ENCODE data around the gene AATF. TPM values are rescaled to one million over a fixed set of nuclear protein-coding genes. Genes with fewer than 3 reads are reported as not detected.

AATF gene
- total and polyA plus RNA-seq, 9 of the 15 experiments (the other 6 are each of a cell fraction or from before 2014, with no cell fraction given), result 34.5 to 133 (median 90.1) TPM

DNA sequence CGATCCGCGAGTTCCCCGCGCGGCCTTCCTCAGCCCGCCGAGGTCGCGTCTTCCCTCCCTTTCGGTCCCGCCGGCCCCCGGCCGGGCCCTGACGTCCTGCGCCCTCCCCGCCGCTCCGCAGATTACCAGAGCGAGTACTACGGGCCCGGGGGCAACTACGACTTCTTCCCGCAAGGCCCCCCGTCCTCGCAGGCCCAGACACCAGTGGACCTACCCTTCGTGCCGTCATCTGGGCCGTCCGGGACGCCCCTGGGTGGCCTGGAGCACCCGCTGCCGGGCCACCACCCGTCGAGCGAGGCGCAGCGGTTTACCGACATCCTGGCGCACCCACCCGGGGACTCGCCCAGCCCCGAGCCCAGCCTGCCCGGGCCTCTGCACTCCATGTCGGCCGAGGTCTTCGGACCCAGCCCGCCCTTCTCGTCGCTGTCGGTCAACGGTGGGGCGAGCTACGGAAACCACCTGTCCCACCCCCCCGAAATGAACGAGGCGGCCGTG, 6.1 kb upstream of the AATF start:
- no peak overlapping the region for H2AFZ ChIP-seq (ENCODE audit: low read depth, low read length)
- POLR2A ChIA-PET, result no interaction called here

DNA sequence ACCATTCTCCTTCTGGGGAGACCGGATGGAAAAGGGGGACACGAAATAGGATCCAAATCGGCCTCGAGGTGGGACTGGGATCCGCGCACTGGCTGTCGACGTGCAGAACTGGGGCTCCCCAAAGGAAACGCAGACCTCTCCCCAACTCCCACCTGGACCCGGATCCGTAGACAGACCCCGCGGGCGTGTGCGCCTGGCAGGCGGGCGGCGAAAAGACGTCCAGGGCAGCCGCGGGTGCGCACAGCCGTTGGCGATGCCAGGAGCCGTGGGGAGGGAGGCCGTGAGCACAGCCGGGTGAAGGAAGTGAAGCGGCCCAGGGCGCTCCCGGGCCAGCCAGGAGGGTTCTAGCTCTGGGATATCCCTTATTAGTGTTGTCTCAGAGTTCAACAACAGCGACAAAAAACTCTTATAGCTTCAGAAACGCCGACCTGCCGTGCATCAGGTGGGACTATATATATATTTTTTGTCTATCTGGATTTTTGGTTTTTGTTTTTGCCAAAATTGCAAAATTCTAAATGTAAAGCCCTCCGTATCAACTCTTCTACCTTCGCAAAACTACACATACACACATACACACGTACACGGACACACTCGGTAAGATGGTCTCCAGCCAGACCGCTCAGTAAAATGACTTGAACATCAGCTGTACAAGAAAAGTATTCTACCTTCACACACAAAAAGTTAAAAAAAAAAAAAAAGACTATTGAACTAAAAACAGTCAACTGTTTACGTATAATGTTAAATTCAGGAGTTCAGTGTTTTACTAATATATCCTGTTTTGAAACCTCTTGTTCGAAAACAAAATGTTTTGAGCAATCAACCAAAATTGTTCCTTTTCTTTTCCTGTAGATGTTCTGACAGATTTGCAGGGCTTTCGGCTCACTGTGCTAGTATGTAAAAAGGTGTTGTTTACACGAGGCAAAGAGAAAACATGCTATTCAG, 5.2 kb upstream of the AATF start:
- ATAC-seq (no peak), FAIRE-seq (no peak), DNase-seq (ENCODE audit: extremely low read depth in 1 of 4, low spot score in 3 of 4) (no peak)
- CTCF ChIA-PET (ENCODE audit: low intra/inter-chr PET ratio), result interaction anchor here (0.7 kb wide), 1 partner anchor 584 kb away, joined by 3 read pairs; no protein-coding TSS in a partner anchor
- no peak overlapping the region for H3K9ac ChIP-seq (ENCODE audit: insufficient read depth in 1 of 2, low read depth in 2 of 2, low read length in 2 of 2)
- H4K20me1 ChIP-seq (replicated peaks; ENCODE audit: control insufficient read depth, insufficient read depth, low read length), result peaks cover 6% of the 10 kb centered on the region; the same call in 1 of the 2 replicates
- peaks cover 10 to 20% of the 10 kb centered on the region in 2 experiments for H3K4me1 ChIP-seq (replicated peaks in 1 of 2; ENCODE audit: control insufficient read depth in 2 of 2, insufficient read depth in 2 of 2, low read length in 2 of 2)
- no peaks in the 10 kb centered on the region for H3K9me1 ChIP-seq (ENCODE audit: control insufficient read depth, insufficient read depth, low read length)
- no peak overlapping the region for H2AFZ ChIP-seq (ENCODE audit: low read depth, low read length)
- H3K36me3 ChIP-seq (ENCODE audit: control insufficient read depth, insufficient read depth, low read length), result no peaks in the 10 kb centered on the region
- H3K79me2 ChIP-seq (ENCODE audit: control insufficient read depth, insufficient read depth, low read length), result no peaks in the 10 kb centered on the region
- BruUV-seq (replicated peaks), result no TSS peak
- intact Hi-C loops (cut with micrococcal nuclease), result no loop called here
- H3K27me3 ChIP-seq (ENCODE audit: control insufficient read depth in 2 of 2, insufficient read depth in 2 of 2, low read length in 2 of 2), result peaks cover 23 to 42% of the 10 kb centered on the region in 2 experiments; a peak in 4 of 5 replicates
- in situ Hi-C loops (cut with MboI), result no loop called here
- WGBS (ENCODE audit: insufficient coverage, low coverage, missing lambda C conversion rate), result 64% methylated on average over 34 of the region's 44 CpGs
- no peak overlapping the region for H3K4me2 ChIP-seq (ENCODE audit: insufficient read depth, low read length)
- POLR2A ChIA-PET, result interaction anchor here (0.8 kb wide), 1 partner anchor 16 kb away, joined by 4 read pairs; no protein-coding TSS in a partner anchor
- no peak overlapping the region for H3K4me3 ChIP-seq
- H3K9me3 ChIP-seq (replicated peaks; ENCODE audit: control insufficient read depth, insufficient read depth, low read depth, low read length), result no peaks in the 10 kb centered on the region
- H3K27ac ChIP-seq (ENCODE audit: extremely low read depth, low read depth, low read length), result no peak overlapping the region
- no peak for TF ChIP-seq MYC (IDR thresholded peaks at IDR 0.05; ENCODE audit: low read depth, low read length)
- TF ChIP-seq MYC (CRISPR knock-in tag; IDR thresholded peaks at IDR 0.05; ENCODE audit: borderline replicate concordance, low read depth), result no peak
- TF ChIP-seq ZNF57 (CRISPR knock-in tag; IDR thresholded peaks at IDR 0.05), result no peak
- no peak for TF ChIP-seq KAT7 (CRISPR knock-in tag; IDR thresholded peaks at IDR 0.05; ENCODE audit: borderline replicate concordance)
- no peak for TF ChIP-seq PYGO2 (tag; IDR thresholded peaks at IDR 0.05)
- TF ChIP-seq, protein P1, sequence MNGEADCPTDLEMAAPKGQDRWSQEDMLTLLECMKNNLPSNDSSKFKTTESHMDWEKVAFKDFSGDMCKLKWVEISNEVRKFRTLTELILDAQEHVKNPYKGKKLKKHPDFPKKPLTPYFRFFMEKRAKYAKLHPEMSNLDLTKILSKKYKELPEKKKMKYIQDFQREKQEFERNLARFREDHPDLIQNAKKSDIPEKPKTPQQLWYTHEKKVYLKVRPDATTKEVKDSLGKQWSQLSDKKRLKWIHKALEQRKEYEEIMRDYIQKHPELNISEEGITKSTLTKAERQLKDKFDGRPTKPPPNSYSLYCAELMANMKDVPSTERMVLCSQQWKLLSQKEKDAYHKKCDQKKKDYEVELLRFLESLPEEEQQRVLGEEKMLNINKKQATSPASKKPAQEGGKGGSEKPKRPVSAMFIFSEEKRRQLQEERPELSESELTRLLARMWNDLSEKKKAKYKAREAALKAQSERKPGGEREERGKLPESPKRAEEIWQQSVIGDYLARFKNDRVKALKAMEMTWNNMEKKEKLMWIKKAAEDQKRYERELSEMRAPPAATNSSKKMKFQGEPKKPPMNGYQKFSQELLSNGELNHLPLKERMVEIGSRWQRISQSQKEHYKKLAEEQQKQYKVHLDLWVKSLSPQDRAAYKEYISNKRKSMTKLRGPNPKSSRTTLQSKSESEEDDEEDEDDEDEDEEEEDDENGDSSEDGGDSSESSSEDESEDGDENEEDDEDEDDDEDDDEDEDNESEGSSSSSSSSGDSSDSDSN (IDR thresholded peaks at IDR 0.05; ENCODE audit: borderline replicate concordance in 1 of 2, low read depth in 2 of 2, low read length in 2 of 2), result no peak
- no peak for TF ChIP-seq GATAD2B (IDR thresholded peaks at IDR 0.05; ENCODE audit: borderline replicate concordance)
- no peak for TF ChIP-seq SPI1 (IDR thresholded peaks at IDR 0.05; ENCODE audit: borderline replicate concordance, low read depth, low read length)
- TF ChIP-seq HNRNPUL1 (IDR thresholded peaks at IDR 0.05; ENCODE audit: low read length), result no peak
- TF ChIP-seq ZNF668 (CRISPR knock-in tag; IDR thresholded peaks at IDR 0.05), result no peak

More for the DNA sequence above, 6.1 kb upstream of the AATF start:
- TF ChIP-seq MYC (IDR thresholded peaks at IDR 0.05; ENCODE audit: low read depth, low read length) (no peak), MYC (CRISPR knock-in tag; IDR thresholded peaks at IDR 0.05; ENCODE audit: borderline replicate concordance, low read depth) (no peak), ZNF253 (CRISPR knock-in tag; conservative IDR thresholded peaks at IDR 0.05) (no peak), ZKSCAN3 (CRISPR knock-in tag; IDR thresholded peaks at IDR 0.05) (no peak), ZNF217 (CRISPR knock-in tag; IDR thresholded peaks at IDR 0.05) (no peak)
- Histone ChIP-seq H4K20me1 (replicated peaks; ENCODE audit: control insufficient read depth, insufficient read depth, low read length) (peaks cover 6% of the 10 kb centered on the region; the same call in 1 of the 2 replicates), H3K4me1 (replicated peaks in 1 of 2; ENCODE audit: control insufficient read depth in 2 of 2, insufficient read depth in 2 of 2, low read length in 2 of 2) (peaks cover 1 to 24% of the 10 kb centered on the region in 2 experiments), H3K27ac (ENCODE audit: extremely low read depth, low read depth, low read length) (no peak overlapping the region), H3K9ac (ENCODE audit: insufficient read depth in 1 of 2, low read depth in 2 of 2, low read length in 2 of 2) (no peak overlapping the region), H3K4me2 (ENCODE audit: insufficient read depth, low read length) (no peak overlapping the region), H3K9me1 (ENCODE audit: control insufficient read depth, insufficient read depth, low read length) (peaks cover 3% of the 10 kb centered on the region), H3K36me3 (ENCODE audit: control insufficient read depth, insufficient read depth, low read length) (no peaks in the 10 kb centered on the region), H3K27me3 (ENCODE audit: control insufficient read depth in 2 of 2, insufficient read depth in 2 of 2, low read length in 2 of 2) (peaks cover 30 to 50% of the 10 kb centered on the region in 2 experiments; a peak in 4 of 5 replicates), H3K9me3 (replicated peaks; ENCODE audit: control insufficient read depth, insufficient read depth, low read depth, low read length) (no peaks in the 10 kb centered on the region), H3K4me3 (no peak overlapping the region), H3K79me2 (ENCODE audit: control insufficient read depth, insufficient read depth, low read length) (no peaks in the 10 kb centered on the region)
- CTCF ChIA-PET (ENCODE audit: low intra/inter-chr PET ratio), result no interaction called here
- BruUV-seq (replicated peaks), result no TSS peak
- intact Hi-C loops (cut with micrococcal nuclease) (no loop called here), in situ Hi-C loops (cut with MboI) (no loop called here)
- no peak for FAIRE-seq
- no peak for ATAC-seq
- WGBS (ENCODE audit: insufficient coverage, low coverage, missing lambda C conversion rate), result 81% methylated on average over 39 of the region's 59 CpGs
- DNase-seq (ENCODE audit: extremely low read depth in 1 of 4, low spot score in 3 of 4), result no peak
